NCI-H2029 (cell line): ENCODE results near the gene PARVG.

Experiments used
- DNase-seq: peaks from one replicate; lab custom pipeline; 2025; lab: John Stamatoyannopoulos, UW

Gene PARVG

GRCh38 chr22:44179989-44180705 is 578 bp upstream of the PARVG start:
- DNase-seq, result no peak

- no peak for DNase-seq
These were observed 547 bp downstream of the PARVG start for GRCh38 chr22:44181033-44181911.

DNA sequence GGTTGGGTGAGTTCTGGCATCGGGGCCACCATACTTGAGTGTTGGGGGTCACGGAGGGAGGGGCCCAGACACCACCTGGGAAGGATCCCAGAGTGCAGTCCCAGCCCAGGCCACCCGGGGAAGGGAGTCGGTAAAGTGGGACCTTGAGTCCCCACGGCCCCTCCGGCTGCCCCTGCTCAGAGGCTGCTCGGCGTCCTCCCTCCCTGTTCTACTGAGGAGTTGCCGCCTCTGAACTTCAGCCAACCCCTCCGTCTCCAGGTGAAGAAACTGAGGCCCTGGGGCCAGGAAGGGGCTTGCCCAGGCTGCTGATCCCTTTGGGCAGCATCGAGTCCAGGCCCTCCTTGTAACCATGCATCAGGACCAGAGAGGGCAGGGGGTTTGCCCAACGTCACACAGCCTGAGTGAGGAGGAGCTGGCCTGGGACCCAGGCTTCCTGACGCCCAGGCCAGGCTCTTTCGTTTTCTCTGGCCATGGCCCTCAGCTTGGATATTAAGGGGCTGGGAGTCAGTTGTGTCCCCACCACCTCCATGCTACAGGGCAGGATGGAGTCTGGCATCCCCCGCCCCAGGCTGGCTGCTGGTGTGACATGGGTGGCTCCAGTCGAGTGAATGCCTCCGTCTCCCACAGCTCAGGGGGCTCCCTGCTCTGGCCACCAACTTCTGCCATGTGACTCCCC is 1.3 kb downstream of the PARVG start:
- no peak for DNase-seq

- DNase-seq, result no peak
These were observed 2.0 kb downstream of the PARVG start for GRCh38 chr22:44182588-44183286.

DNA sequence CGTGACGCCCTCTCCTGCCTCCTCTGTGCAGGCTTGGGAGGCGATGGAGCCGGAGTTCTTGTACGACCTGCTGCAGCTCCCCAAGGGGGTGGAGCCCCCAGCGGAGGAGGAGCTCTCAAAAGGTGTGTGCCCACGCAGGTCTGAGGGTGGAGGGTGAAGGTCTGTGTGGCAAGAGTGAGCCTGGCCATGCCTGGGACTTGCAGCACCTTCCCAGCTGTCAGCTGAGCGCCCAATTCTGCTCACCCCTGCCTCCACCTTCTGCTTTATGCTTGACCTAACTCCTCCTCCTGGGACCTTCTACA is 2.5 kb downstream of the PARVG start:
- DNase-seq, result no peak

GRCh38 chr22:44184006-44184405 is 3.3 kb downstream of the PARVG start:
- DNase-seq, result no peak

GRCh38 chr22:44185237-44186120 is 4.8 kb downstream of the PARVG start:
- no peak for DNase-seq

GRCh38 chr22:44186121-44186510 is 5.4 kb downstream of the PARVG start:
- no peak for DNase-seq

DNA sequence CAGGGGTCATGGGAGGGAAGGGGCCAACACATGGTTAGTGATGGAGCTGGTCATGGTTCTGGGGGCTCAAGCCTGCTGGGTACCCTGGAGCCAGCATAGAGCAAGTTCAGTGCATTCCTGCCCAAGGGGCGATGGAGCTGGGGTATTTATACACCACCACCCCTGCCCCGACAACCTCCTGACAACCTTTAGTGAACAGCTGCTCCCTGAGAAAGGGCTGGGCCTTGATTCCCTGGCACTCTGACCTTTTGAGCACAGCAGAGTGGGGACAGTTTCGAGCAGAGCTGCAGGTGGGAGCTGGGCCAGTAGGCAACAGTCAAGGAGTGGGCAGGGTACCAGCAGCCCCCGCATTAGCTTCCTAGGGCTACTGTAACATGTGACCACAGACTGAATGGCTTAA is 6.0 kb downstream of the PARVG start:
- no peak for DNase-seq

GRCh38 chr22:44187652-44188230 is 7.0 kb downstream of the PARVG start:
- no peak for DNase-seq

GRCh38 chr22:44188316-44188715 is 7.6 kb downstream of the PARVG start:
- no peak for DNase-seq

- no peak for DNase-seq
These were observed 8.4 kb downstream of the PARVG start for GRCh38 chr22:44188986-44189630.

DNA sequence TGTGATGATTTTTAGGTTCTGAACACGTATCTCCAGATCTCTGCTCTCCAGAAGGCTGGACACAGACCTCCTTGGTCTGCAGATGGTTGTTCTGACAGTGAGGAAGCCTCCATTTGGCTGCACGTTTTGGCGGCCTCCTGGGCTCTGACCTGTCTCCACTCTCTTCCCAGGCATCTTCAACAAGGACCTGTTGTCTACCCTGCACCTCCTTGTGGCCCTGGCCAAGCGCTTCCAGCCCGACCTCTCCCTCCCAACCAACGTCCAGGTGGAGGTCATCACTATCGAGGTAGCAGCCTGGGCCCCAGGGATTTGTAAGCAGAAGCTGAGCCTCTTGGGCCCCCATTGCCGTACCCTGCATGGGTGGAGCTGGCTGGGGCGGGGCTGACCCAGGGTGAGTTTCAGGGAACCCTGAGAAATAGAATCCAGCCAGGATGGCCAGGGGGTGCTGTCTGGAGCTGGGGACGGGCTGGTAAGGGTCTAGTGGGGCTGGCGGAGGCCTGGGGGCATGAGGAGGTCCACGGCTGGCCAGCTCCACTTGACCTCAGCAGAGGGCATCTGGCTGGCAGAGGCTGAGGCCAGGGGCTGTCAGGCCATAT is 9.8 kb downstream of the PARVG start:
- no peak for DNase-seq

GRCh38 chr22:44191036-44191454 is 10.3 kb downstream of the PARVG start:
- no peak for DNase-seq

GRCh38 chr22:44192098-44192815 is 11.5 kb downstream of the PARVG start:
- no peak for DNase-seq

- DNase-seq, result no peak
These were observed 12.2 kb downstream of the PARVG start for GRCh38 chr22:44192816-44193534.

DNA sequence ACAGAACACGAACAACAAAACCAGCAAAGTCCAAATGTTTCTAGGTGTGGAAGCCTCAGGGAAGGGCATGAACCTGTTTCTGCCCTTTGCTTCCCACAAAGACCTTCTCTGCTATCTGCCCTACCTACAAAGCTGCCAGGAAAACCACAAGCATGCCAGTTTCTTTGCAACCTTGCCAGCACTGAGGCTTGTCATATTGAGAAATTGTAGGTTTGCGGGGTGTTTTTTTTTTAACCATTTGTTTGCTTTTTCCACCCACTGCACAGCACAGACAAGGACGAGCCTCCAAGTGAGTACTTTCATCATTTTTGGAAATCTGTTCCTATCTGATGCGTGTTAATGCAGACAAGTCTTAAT is 12.8 kb downstream of the PARVG start:
- DNase-seq, result no peak

DNA sequence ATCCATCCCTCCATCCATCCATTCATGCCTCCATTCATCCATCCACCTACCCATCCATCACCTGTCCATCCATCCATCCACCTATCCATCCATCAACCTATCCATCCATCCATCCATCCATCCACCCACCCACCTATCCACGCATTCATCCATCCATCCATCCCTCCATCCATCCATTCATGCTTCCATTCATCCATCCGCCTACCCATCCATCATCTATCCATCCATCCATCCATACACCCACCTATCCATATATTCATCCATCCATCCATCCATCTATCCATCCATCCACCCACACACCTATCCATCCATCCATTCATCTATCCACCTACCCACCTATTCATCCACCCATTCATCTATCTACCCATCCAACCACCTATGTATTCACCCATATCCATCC is 13.8 kb downstream of the PARVG start:
- no peak for DNase-seq
